NCI-H1092 (cell line): ENCODE data around the gene POM121.
"Not testable (repeated sequence)": the region's sequence is repeated elsewhere in the genome, so short reads cannot be mapped to it uniquely, and the experiment has no call there.

Source experiments
- DNase-seq: peaks from one replicate; lab custom pipeline; 2025; lab: John Stamatoyannopoulos, UW

The POM121 gene

GRCh38 chr7:72924733-72925545 lies at the start of gene POM121:
Gene POM121, plus strand, starts transcription at chr7:72925095. Its CDS starts 27 bp downstream, at chr7:72925122.
- DNase-seq: peak; percentile 86

GRCh38 chr7:72879079-72879736 lies 45.7 kb upstream of the POM121 start:
- peak; percentile 86 for DNase-seq

GRCh38 chr7:72879737-72880215 lies 45.1 kb upstream of the POM121 start:
- not testable (repeated sequence) for DNase-seq

GRCh38 chr7:72891750-72892149 lies 33.1 kb upstream of the POM121 start:
- not testable (repeated sequence) for DNase-seq

GRCh38 chr7:72904740-72905139 lies 20.2 kb upstream of the POM121 start:
- not testable (repeated sequence) for DNase-seq

GRCh38 chr7:72908422-72908821 lies 16.5 kb upstream of the POM121 start:
- not testable (repeated sequence) for DNase-seq

- not testable (repeated sequence) for DNase-seq
Measured at GRCh38 chr7:72911395-72911794, 13.5 kb upstream of the POM121 start.

GRCh38 chr7:72913750-72914149 lies 11.1 kb upstream of the POM121 start:
- DNase-seq: not testable (repeated sequence)

GRCh38 chr7:72914756-72915525 lies 10.0 kb upstream of the POM121 start:
- peak; percentile 6 for DNase-seq

- DNase-seq: no peak
Measured at GRCh38 chr7:72919256-72919775, 5.6 kb upstream of the POM121 start.

GRCh38 chr7:72924386-72924732 lies 536 bp upstream of the POM121 start:
- DNase-seq: no peak

- DNase-seq: no peak
Measured at GRCh38 chr7:72925546-72926120, 738 bp downstream of the POM121 start.

- not testable (repeated sequence) for DNase-seq
Measured at GRCh38 chr7:72927791-72928190, 2.9 kb downstream of the POM121 start.

- DNase-seq: not testable (repeated sequence)
Measured at GRCh38 chr7:72928216-72928615, 3.3 kb downstream of the POM121 start.

GRCh38 chr7:72942022-72942705 lies 17.3 kb downstream of the POM121 start:
- DNase-seq: not testable (repeated sequence)

- DNase-seq: not testable (repeated sequence)
Measured at GRCh38 chr7:72942956-72943355, 18.1 kb downstream of the POM121 start.

GRCh38 chr7:72944937-72945336 lies 20.0 kb downstream of the POM121 start:
- DNase-seq: not testable (repeated sequence)

- not testable (repeated sequence) for DNase-seq
Measured at GRCh38 chr7:72945597-72945996, 20.7 kb downstream of the POM121 start.

- DNase-seq: not testable (repeated sequence)
Measured at GRCh38 chr7:72946130-72946745, 21.3 kb downstream of the POM121 start.

- not testable (repeated sequence) for DNase-seq
Measured at GRCh38 chr7:72948714-72949113, 23.8 kb downstream of the POM121 start.

GRCh38 chr7:72949276-72949675 lies 24.4 kb downstream of the POM121 start:
- DNase-seq: not testable (repeated sequence)
